ENCODE data around the gene STXBP1. TPM values are rescaled to one million over a fixed set of nuclear protein-coding genes. Genes with fewer than 3 reads are reported as not detected.
"Not testable (repeated sequence)": the region's sequence is repeated elsewhere in the genome, so short reads cannot be mapped to it uniquely, and the experiment has no call there.

Gene STXBP1
- total RNA-seq, 2 experiments from 2014 or later = 19.8 to 21.7 TPM

GRCh38 chr9:127584474-127584805, 27.6 kb upstream of the STXBP1 start:
- H3K9me3 Mint-ChIP-seq; H3K4me3 Mint-ChIP-seq; DNase-seq; ATAC-seq (ENCODE audit: low read depth); H3K27ac Mint-ChIP-seq; H3K36me3 Mint-ChIP-seq: not testable (repeated sequence)
- POLR2A ChIA-PET = interaction anchor here (0.7 to 2.7 kb wide), 3 partner anchors 59 to 425 kb away, joined by 3 to 7 read pairs (median 4); no protein-coding TSS in a partner anchor
- H3K27me3 Mint-ChIP-seq = peaks cover 11% of the 10 kb centered on the region
- peaks cover 18% of the 10 kb centered on the region for H3K4me1 Mint-ChIP-seq

- DNase-seq = no peak
- H3K27ac Mint-ChIP-seq = no peak overlapping the region
- H3K4me1 Mint-ChIP-seq = peaks cover 17% of the 10 kb centered on the region
- H3K9me3 Mint-ChIP-seq = no peaks in the 10 kb centered on the region
- peaks cover 4% of the 10 kb centered on the region for H3K36me3 Mint-ChIP-seq
- peaks cover 17% of the 10 kb centered on the region for H3K27me3 Mint-ChIP-seq
- POLR2A ChIA-PET = interaction anchor here (1.2 to 2.7 kb wide), 2 partner anchors 15 to 60 kb away, joined by 3 to 7 read pairs; no protein-coding TSS in a partner anchor
- H3K4me3 Mint-ChIP-seq = no peak overlapping the region
- no peak for ATAC-seq (ENCODE audit: low read depth)
Measured at GRCh38 chr9:127585161-127585819, 26.8 kb upstream of the STXBP1 start.

- peak; percentile 11 for ATAC-seq (ENCODE audit: low read depth)
- Mint-ChIP-seq H3K27me3 (peaks cover 19% of the 10 kb centered on the region), H3K9me3 (no peaks in the 10 kb centered on the region), H3K4me3 (no peak overlapping the region), H3K27ac (no peak overlapping the region), H3K36me3 (peaks cover under 1% of the 10 kb centered on the region), H3K4me1 (peaks cover 12% of the 10 kb centered on the region)
- POLR2A ChIA-PET = interaction anchor here (1.2 to 2.7 kb wide), 2 partner anchors 16 to 60 kb away, joined by 3 to 7 read pairs; no protein-coding TSS in a partner anchor
- no peak for DNase-seq
Measured at GRCh38 chr9:127586096-127586495, 26.0 kb upstream of the STXBP1 start.

- ATAC-seq (ENCODE audit: low read depth) (peak; percentile 76), DNase-seq (peak; percentile 56)
- Mint-ChIP-seq H3K36me3 (no peaks in the 10 kb centered on the region), H3K27me3 (peaks cover 19% of the 10 kb centered on the region), H3K27ac (no peak overlapping the region), H3K4me1 (peaks cover 12% of the 10 kb centered on the region), H3K4me3 (no peak overlapping the region), H3K9me3 (no peaks in the 10 kb centered on the region)
- POLR2A ChIA-PET = interaction anchor here (2.7 kb wide), 1 partner anchor 61 kb away, joined by 7 read pairs; no protein-coding TSS in a partner anchor
Measured at GRCh38 chr9:127586537-127586936, 25.5 kb upstream of the STXBP1 start.

- H3K27ac Mint-ChIP-seq = no peak overlapping the region
- H3K36me3 Mint-ChIP-seq = no peaks in the 10 kb centered on the region
- POLR2A ChIA-PET = no interaction called here
- peaks cover 12% of the 10 kb centered on the region for H3K4me1 Mint-ChIP-seq
- DNase-seq (no peak), ATAC-seq (ENCODE audit: low read depth) (no peak)
- H3K9me3 Mint-ChIP-seq = no peaks in the 10 kb centered on the region
- peaks cover 22% of the 10 kb centered on the region for H3K27me3 Mint-ChIP-seq
- no peak overlapping the region for H3K4me3 Mint-ChIP-seq
Measured at GRCh38 chr9:127587966-127588365, 24.1 kb upstream of the STXBP1 start.

GRCh38 chr9:127588740-127589506, 23.2 kb upstream of the STXBP1 start:
- Mint-ChIP-seq H3K4me1 (peaks cover 7% of the 10 kb centered on the region), H3K27ac (no peak overlapping the region), H3K27me3 (peaks cover 22% of the 10 kb centered on the region), H3K4me3 (no peak overlapping the region), H3K36me3 (no peaks in the 10 kb centered on the region), H3K9me3 (no peaks in the 10 kb centered on the region)
- no peak for ATAC-seq (ENCODE audit: low read depth)
- POLR2A ChIA-PET = interaction anchor here (0.6 to 2.3 kb wide), 2 partner anchors 134 to 146 kb away, joined by 3 to 13 read pairs; partner anchors contain the start of gene TOR2A
- DNase-seq = no peak

GRCh38 chr9:127589955-127590370, 22.1 kb upstream of the STXBP1 start:
- Mint-ChIP-seq H3K9me3 (no peaks in the 10 kb centered on the region), H3K4me3 (no peak overlapping the region), H3K27me3 (peaks cover 22% of the 10 kb centered on the region), H3K4me1 (peaks cover 5% of the 10 kb centered on the region), H3K36me3 (no peaks in the 10 kb centered on the region), H3K27ac (no peak overlapping the region)
- DNase-seq = no peak
- POLR2A ChIA-PET = interaction anchor here (1.2 to 2.3 kb wide), 2 partner anchors 145 to 331 kb away, joined by 3 to 13 read pairs; partner anchors contain the start of gene TOR2A
- peak; percentile 57 for ATAC-seq (ENCODE audit: low read depth)

GRCh38 chr9:127595611-127596010, 16.5 kb upstream of the STXBP1 start:
- POLR2A ChIA-PET = interaction anchor here (0.6 to 2.1 kb wide), 2 partner anchors 13 to 139 kb away, joined by 3 to 7 read pairs; partner anchors contain the start of gene TOR2A
- no peak for DNase-seq
- Mint-ChIP-seq H3K27ac (no peak overlapping the region), H3K27me3 (peaks cover 5% of the 10 kb centered on the region), H3K4me3 (no peak overlapping the region), H3K4me1 (peaks cover 4% of the 10 kb centered on the region), H3K36me3 (no peaks in the 10 kb centered on the region), H3K9me3 (no peaks in the 10 kb centered on the region)
- ATAC-seq (ENCODE audit: low read depth) = no peak

GRCh38 chr9:127598839-127599549, 13.1 kb upstream of the STXBP1 start:
- Mint-ChIP-seq H3K9me3 (no peaks in the 10 kb centered on the region), H3K36me3 (no peaks in the 10 kb centered on the region), H3K4me3 (no peak overlapping the region), H3K27me3 (peaks cover 14% of the 10 kb centered on the region), H3K27ac (no peak overlapping the region), H3K4me1 (peaks cover 4% of the 10 kb centered on the region)
- DNase-seq = no peak
- POLR2A ChIA-PET = no interaction called here
- ATAC-seq (ENCODE audit: low read depth) = no peak

GRCh38 chr9:127599550-127599891, 12.6 kb upstream of the STXBP1 start:
- POLR2A ChIA-PET = no interaction called here
- DNase-seq (no peak), ATAC-seq (ENCODE audit: low read depth) (no peak)
- Mint-ChIP-seq H3K4me3 (no peak overlapping the region), H3K9me3 (no peaks in the 10 kb centered on the region), H3K27me3 (peaks cover 14% of the 10 kb centered on the region), H3K36me3 (no peaks in the 10 kb centered on the region), H3K27ac (no peak overlapping the region), H3K4me1 (peaks cover 4% of the 10 kb centered on the region)

- ATAC-seq (ENCODE audit: low read depth) (no peak), DNase-seq (no peak)
- H3K36me3 Mint-ChIP-seq = no peaks in the 10 kb centered on the region
- H3K27ac Mint-ChIP-seq = no peak overlapping the region
- no peaks in the 10 kb centered on the region for H3K9me3 Mint-ChIP-seq
- peaks cover 7% of the 10 kb centered on the region for H3K4me1 Mint-ChIP-seq
- peaks cover 17% of the 10 kb centered on the region for H3K27me3 Mint-ChIP-seq
- POLR2A ChIA-PET = no interaction called here
- H3K4me3 Mint-ChIP-seq = no peak overlapping the region
Measured at GRCh38 chr9:127603226-127603625, 8.9 kb upstream of the STXBP1 start.

- H3K4me3 Mint-ChIP-seq = no peak overlapping the region
- ATAC-seq (ENCODE audit: low read depth) (no peak), DNase-seq (no peak)
- peaks cover 13% of the 10 kb centered on the region for H3K4me1 Mint-ChIP-seq
- H3K27ac Mint-ChIP-seq = no peak overlapping the region
- H3K9me3 Mint-ChIP-seq = no peaks in the 10 kb centered on the region
- POLR2A ChIA-PET = no interaction called here
- H3K27me3 Mint-ChIP-seq = peaks cover 38% of the 10 kb centered on the region
- no peaks in the 10 kb centered on the region for H3K36me3 Mint-ChIP-seq
Measured at GRCh38 chr9:127606043-127606442, 6.0 kb upstream of the STXBP1 start.
